ENCODE data around the gene ITGA8.

GRCh38 chr10:15719049-15719898 lies 448 bp downstream of the ITGA8 start:
- no peak for TF ChIP-seq CTCF (IDR thresholded peaks at IDR 0.05)
- no peak for TF ChIP-seq POLR2A (IDR thresholded peaks at IDR 0.05)
